ENCODE measurements around the gene RPS15. TPM values are rescaled to one million over a fixed set of nuclear protein-coding genes. Genes with fewer than 3 reads are reported as not detected.

RPS15 gene
- total and polyA plus RNA-seq, 2 donors: 507 to 3,233 TPM

- H3K36me3 ChIP-seq (ENCODE audit: insufficient read depth): no peaks in the 10 kb centered on the region
- peak overlapping the region; percentile 97 for H3K4me3 ChIP-seq (ENCODE audit: low read depth, low read length)
- DNase-seq (ENCODE audit: extremely low spot score): no peak
- peaks cover 2% of the 10 kb centered on the region for H3K4me1 ChIP-seq (ENCODE audit: insufficient read depth)
- H3K27ac ChIP-seq (ENCODE audit: low read depth): no peak overlapping the region
- 62% methylated on average over 33 of the region's 33 CpGs for WGBS
These were observed 28.8 kb upstream of the RPS15 start for GRCh38 chr19:1409204-1410005.

DNA sequence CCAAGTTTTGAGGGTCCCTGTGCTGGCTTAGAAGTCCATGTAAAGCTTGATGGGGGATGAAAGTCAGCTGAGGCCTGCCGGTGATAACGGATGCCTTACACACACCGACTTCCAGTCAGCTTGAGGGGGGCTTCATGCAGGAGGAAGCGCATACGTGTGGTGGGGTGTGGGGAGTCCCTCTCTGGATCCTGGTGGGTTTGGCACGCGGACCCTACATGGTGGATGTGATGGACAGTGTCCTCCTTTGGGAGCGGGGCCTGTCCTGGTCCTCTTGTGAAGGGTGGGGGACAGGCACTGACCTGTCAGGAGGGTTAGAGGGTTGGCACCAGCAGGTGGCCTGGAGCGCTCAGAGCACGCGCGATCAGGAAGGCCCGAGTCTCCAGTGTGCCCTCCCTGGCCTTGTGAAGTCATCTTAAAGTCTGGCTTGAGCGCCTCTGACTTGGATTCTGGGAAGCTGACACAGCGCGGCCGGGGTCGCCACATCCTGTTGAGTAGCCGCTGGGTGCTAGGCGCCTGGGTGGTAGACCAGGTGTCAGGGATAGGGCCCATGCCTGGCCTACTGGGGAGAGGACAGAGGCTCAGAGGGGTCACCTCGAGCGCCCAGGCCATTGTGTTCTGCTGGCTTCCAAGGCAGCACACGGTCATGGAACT, 27.9 kb upstream of the RPS15 start:
- Histone ChIP-seq H3K27ac (ENCODE audit: low read depth) (no peak overlapping the region), H3K4me1 (ENCODE audit: insufficient read depth) (peaks cover 2% of the 10 kb centered on the region), H3K36me3 (ENCODE audit: insufficient read depth) (no peaks in the 10 kb centered on the region), H3K4me3 (ENCODE audit: low read depth, low read length) (no peak overlapping the region)
- no peak for DNase-seq (ENCODE audit: extremely low spot score)
- 77% methylated on average over 23 of the region's 23 CpGs for WGBS

GRCh38 chr19:1410789-1411188, 27.4 kb upstream of the RPS15 start:
- DNase-seq (ENCODE audit: extremely low spot score): no peak
- no peaks in the 10 kb centered on the region for H3K36me3 ChIP-seq (ENCODE audit: insufficient read depth)
- WGBS: 81% methylated on average over 9 of the region's 9 CpGs
- H3K4me3 ChIP-seq (ENCODE audit: low read depth, low read length): no peak overlapping the region
- H3K4me1 ChIP-seq (ENCODE audit: insufficient read depth): peaks cover 2% of the 10 kb centered on the region
- no peak overlapping the region for H3K27ac ChIP-seq (ENCODE audit: low read depth)

DNA sequence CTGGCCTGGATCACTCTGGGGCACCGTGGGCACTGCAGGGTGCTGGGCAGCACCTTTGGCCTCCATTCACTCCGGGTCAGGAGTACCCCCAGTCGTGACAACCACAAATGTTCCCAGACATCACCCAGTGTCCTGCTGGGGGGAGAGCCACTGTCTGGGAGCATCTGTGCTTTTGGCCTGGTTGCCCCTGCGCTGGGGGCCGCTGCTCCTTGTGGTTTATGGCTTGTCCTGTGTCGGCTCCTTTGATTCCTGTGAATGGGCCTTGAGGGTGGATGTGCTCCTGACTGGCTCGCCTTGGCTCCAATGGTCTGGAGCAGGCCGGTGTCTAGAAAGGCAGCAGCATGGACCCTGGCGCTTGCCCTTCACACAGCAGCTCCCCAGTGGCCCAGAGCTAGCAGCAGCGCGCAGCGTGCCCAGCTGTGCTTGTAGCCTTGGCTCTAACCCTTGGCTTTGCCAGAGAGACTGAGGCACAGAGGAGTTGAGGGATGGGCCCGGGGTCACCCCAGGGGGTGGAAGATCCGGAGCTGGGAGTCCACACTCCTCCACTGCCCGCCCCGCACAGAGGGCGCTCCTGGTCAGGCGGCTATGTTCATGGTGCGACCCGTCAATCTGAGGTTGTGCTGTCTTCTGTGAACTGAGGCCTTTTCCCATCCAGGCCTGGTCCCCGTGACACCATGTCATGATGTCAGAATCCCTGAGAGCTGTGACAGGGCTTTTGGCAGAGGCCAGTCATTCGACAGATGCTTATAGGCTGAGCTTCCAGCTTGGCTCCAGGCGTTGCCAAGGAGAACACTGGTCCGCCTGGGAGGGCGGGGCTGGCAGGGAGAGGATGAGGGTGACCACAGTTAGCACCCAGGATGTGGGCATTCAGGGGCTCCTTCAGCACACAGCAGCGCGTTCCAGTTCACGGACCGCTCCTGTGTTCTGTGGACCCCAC, 26.7 kb upstream of the RPS15 start:
- H3K27ac ChIP-seq (ENCODE audit: low read depth): no peak overlapping the region
- H3K4me3 ChIP-seq (ENCODE audit: low read depth, low read length): no peak overlapping the region
- no peak for DNase-seq (ENCODE audit: extremely low spot score)
- peaks cover 5% of the 10 kb centered on the region for H3K4me1 ChIP-seq (ENCODE audit: insufficient read depth)
- H3K36me3 ChIP-seq (ENCODE audit: insufficient read depth): no peaks in the 10 kb centered on the region
- 72% methylated on average over 29 of the region's 29 CpGs for WGBS

DNA sequence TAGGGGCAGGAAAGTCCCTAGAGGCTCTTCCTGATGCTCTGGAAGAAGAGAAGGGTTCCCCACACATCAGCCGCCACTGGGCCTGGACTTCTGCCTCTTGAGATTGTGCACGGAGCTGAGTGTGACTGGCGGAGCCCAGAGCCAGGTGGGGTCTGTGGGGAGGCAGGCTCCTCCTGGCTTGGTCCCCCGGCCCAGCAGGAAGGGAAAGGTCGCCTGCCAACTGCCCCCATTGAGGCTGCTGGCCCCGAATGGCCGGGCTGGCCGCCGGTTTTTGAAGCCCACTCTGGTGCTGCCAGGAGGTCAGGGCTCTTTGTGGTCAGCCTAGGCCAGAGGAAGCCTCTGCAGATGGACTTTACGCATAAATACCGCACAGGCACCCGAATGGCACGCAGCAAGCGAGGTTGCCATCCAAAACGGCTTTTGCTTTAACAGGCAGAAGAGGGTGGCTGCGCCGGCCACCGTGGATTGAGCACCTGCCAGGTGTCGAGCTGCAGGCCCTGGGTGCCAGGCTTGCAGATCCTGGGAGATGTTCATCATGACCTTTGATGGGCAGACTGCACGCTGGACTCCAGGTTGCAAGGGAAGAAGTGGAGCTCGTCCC, 25.8 kb upstream of the RPS15 start:
- H3K4me1 ChIP-seq (ENCODE audit: insufficient read depth): peaks cover 5% of the 10 kb centered on the region
- H3K36me3 ChIP-seq (ENCODE audit: insufficient read depth): no peaks in the 10 kb centered on the region
- H3K4me3 ChIP-seq (ENCODE audit: low read depth, low read length): no peak overlapping the region
- DNase-seq (ENCODE audit: extremely low spot score): no peak
- no peak overlapping the region for H3K27ac ChIP-seq (ENCODE audit: low read depth)
- 76% methylated on average over 21 of the region's 21 CpGs for WGBS

DNA sequence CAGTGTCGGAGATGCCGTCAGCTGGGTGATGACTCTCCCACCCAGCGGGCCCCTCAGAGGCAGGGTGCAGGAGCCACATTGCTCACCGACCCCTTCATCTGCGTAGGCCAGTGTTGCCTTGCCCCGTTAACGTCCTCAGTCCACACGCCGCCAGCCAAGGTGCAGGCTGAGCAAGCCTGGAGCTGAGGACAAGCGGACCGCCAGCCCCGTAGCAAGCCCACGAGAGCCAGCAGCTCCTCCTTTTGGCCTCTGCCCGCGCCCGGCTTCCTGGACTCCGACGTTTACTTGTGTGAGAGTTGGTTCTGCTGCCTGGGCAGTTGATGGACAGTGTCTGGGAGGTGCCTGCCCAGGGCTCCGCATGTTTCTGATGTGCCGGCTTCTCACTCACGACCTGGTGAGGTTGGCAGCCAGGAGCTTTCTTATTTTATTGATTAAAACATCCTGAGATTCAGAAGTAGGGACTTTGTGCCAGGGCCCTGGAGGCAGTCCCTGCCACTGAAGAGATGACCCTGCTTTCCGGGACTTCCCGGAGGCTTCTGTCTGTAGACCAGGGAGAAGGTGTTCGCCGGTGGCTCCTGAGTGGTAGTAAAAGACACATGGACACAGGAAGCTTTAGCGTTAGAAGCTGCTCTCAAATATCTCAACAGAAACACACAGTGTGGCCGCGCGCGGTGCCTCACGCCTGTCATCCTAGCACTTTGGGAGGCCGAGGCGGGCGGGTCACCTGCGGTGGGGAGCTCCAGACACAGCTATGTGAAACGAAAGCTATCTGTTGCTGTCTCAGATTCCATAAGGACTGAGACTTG, 25.0 kb upstream of the RPS15 start:
- 81% methylated on average over 36 of the region's 36 CpGs for WGBS
- H3K27ac ChIP-seq (ENCODE audit: low read depth): no peak overlapping the region

DNA sequence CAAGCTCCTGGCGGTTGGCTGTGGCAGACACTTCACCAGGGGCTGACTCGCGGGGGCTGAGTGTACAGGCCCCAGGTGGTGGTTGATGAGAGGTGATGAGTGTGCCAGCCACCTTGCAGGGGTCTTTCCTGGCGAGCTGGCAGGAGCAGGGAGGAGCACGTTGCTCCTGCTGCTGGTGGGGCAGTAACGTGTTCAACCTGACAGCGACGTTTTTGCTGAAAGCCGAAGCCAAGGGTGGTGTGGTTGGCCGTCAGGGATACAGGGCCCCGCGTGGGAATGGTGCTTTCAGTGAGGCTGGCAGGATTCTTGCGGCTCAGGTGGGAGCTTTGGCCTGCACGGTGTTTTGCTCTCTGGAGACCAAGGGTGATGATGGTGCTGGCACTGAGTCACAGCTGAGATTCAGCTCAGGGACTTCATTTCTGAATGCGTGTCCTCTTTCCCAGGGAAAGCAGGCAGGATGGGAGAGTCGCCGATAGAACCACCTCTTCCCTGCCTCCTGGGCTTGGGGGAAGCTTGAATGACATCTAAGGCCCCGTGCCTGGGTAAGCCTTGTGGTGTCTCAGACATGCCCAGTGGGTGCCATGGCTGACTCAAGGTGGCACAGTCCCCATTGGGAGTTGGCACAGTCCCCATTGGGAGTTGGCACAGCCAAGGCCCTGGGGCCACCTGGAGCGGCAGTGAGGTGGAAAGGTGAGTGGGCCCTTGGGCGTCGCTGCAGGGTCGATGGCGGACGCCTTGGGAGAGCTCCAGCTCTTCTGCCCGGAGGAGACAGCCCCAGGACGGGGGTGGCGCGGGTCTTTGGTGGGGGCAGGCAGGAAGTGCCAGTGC, 22.0 kb upstream of the RPS15 start:
- Histone ChIP-seq H3K27ac (ENCODE audit: low read depth) (peak overlapping the region; percentile 85), H3K4me3 (ENCODE audit: low read depth, low read length) (no peak overlapping the region), H3K4me1 (ENCODE audit: insufficient read depth) (peaks cover 3% of the 10 kb centered on the region), H3K36me3 (ENCODE audit: insufficient read depth) (peaks cover 2% of the 10 kb centered on the region)
- DNase-seq (ENCODE audit: extremely low spot score): no peak
- 68% methylated on average over 28 of the region's 28 CpGs for WGBS

More for the DNA sequence above, 25.0 kb upstream of the RPS15 start:
- Histone ChIP-seq H3K36me3 (ENCODE audit: insufficient read depth) (no peaks in the 10 kb centered on the region), H3K4me1 (ENCODE audit: insufficient read depth) (peaks cover 5% of the 10 kb centered on the region), H3K4me3 (ENCODE audit: low read depth, low read length) (no peak overlapping the region)
- DNase-seq (ENCODE audit: extremely low spot score): no peak

DNA sequence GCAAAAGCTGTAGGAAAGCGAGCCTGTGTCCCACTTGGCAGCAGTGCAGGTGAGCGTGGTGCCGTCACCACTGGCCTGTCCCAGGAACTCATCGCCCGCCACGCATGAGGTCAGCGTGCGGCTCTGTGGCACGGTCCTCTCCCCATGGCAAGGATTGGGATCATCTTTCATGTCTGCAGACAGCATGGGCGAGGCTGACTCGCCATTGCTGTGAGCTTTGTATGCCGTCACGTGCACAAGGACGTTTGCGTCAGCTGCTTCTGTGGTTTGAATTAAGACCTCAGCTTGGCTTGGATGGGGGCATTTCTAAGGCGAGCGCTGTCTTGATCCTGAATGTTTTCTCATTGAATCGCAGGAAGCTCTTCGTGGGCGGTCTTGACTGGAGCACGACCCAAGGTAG, 21.1 kb upstream of the RPS15 start:
- no peak overlapping the region for H3K4me3 ChIP-seq (ENCODE audit: low read depth, low read length)
- no peak for DNase-seq (ENCODE audit: extremely low spot score)
- WGBS: 83% methylated on average over 21 of the region's 21 CpGs
- no peak overlapping the region for H3K27ac ChIP-seq (ENCODE audit: low read depth)
- peaks cover 2% of the 10 kb centered on the region for H3K36me3 ChIP-seq (ENCODE audit: insufficient read depth)
- peaks cover 3% of the 10 kb centered on the region for H3K4me1 ChIP-seq (ENCODE audit: insufficient read depth)

DNA sequence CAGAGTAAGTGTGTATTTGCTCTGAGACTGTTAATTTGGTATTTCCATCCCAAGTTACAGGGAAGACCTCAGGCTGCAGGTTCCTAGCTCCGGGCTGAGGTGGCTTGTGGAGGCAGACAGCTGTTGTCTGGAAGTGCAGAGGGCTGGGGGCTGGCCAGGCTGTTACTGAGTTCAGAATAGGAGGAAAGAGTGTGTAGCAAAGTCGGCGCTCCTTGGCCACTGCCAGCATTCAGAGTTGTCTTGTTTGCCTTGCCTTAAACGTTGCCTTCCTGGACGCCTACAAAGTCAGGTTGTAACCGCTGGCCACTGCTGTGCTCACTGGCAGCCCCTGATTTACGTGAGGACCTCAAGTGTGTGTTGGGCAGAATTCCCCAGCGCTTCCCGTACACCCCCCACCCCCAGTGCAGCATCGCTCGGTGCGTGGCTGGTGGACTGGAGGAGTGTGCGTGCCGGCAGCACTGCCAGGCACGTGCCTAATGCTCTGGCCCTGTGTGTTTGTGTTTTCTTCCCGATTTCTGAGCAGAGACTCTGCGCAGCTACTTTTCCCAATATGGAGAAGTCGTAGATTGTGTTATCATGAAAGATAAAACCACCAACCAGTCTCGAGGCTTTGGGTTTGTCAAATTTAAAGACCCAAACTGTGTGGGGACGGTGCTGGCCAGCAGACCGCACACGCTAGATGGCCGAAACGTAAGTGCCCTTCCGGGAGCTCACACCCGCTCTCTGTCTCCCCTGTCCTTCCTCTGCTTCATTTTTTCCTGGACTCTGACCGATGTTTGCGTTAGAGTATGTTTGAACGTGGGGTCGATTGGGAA, 20.3 kb upstream of the RPS15 start:
- H3K4me1 ChIP-seq (ENCODE audit: insufficient read depth): peaks cover 3% of the 10 kb centered on the region
- no peak overlapping the region for H3K4me3 ChIP-seq (ENCODE audit: low read depth, low read length)
- WGBS: 83% methylated on average over 30 of the region's 30 CpGs
- peaks cover 2% of the 10 kb centered on the region for H3K36me3 ChIP-seq (ENCODE audit: insufficient read depth)
- no peak overlapping the region for H3K27ac ChIP-seq (ENCODE audit: low read depth)
- no peak for DNase-seq (ENCODE audit: extremely low spot score)

- WGBS: 87% methylated on average over 13 of the region's 13 CpGs
- H3K36me3 ChIP-seq (ENCODE audit: insufficient read depth): peaks cover 2% of the 10 kb centered on the region
- H3K27ac ChIP-seq (ENCODE audit: low read depth): no peak overlapping the region
- DNase-seq (ENCODE audit: extremely low spot score): no peak
- H3K4me3 ChIP-seq (ENCODE audit: low read depth, low read length): no peak overlapping the region
- H3K4me1 ChIP-seq (ENCODE audit: insufficient read depth): peaks cover 3% of the 10 kb centered on the region
These were observed 19.8 kb upstream of the RPS15 start for GRCh38 chr19:1418496-1418775.

- Histone ChIP-seq H3K36me3 (ENCODE audit: insufficient read depth) (peaks cover 2% of the 10 kb centered on the region), H3K27ac (ENCODE audit: low read depth) (no peak overlapping the region), H3K4me1 (ENCODE audit: insufficient read depth) (peaks cover 3% of the 10 kb centered on the region), H3K4me3 (ENCODE audit: low read depth, low read length) (no peak overlapping the region)
- DNase-seq (ENCODE audit: extremely low spot score): no peak
- 82% methylated on average over 21 of the region's 21 CpGs for whole genome bisulfite sequencing
These were observed 19.1 kb upstream of the RPS15 start for GRCh38 chr19:1418951-1419738.
